Measurements from ENCODE around the gene KRT31. TPM values are rescaled to one million over a fixed set of nuclear protein-coding genes. Genes with fewer than 3 reads are reported as not detected.

The KRT31 gene
- total RNA-seq, 1 donor from 2014 or later: not detected

GRCh38 chr17:41444186-41444585, 46.8 kb upstream of the KRT31 start:
- H3K27ac Mint-ChIP-seq: no peak overlapping the region
- H3K4me3 Mint-ChIP-seq: no peak overlapping the region

GRCh38 chr17:41442739-41443138, 45.3 kb upstream of the KRT31 start:
- Histone ChIP-seq H3K9me3 (ENCODE audit: low read depth) (no peaks in the 10 kb centered on the region), H3K36me3 (no peaks in the 10 kb centered on the region), H3K4me1 (no peaks in the 10 kb centered on the region), H3K9ac (no peak overlapping the region), H3F3A (ENCODE audit: low read depth) (no peaks in the 10 kb centered on the region), H3K4me3 (no peak overlapping the region), H3K4me2 (no peak overlapping the region), H4K20me1 (ENCODE audit: low read depth) (no peaks in the 10 kb centered on the region), H2AFZ (replicated peaks) (no peak overlapping the region), H3K27ac (no peak overlapping the region), H3K27me3 (no peaks in the 10 kb centered on the region), H3K79me2 (ENCODE audit: low read depth) (no peaks in the 10 kb centered on the region)
- Mint-ChIP-seq H3K27me3 (ENCODE audit: insufficient read depth, low read depth) (peaks cover 3% of the 10 kb centered on the region), H3K9me3 (no peaks in the 10 kb centered on the region), H3K27ac (no peak overlapping the region), H3K36me3 (no peaks in the 10 kb centered on the region), H3K4me3 (no peak overlapping the region), H3K4me1 (no peaks in the 10 kb centered on the region)
- no peak for TF ChIP-seq EZH2phosphoT487 (IDR thresholded peaks at IDR 0.05)
- TF ChIP-seq CTCF (IDR thresholded peaks at IDR 0.05): no peak
- TF ChIP-seq EZH2 (IDR thresholded peaks at IDR 0.05): no peak
- DNase-seq (ENCODE audit: low spot score): no peak

More at GRCh38 chr17:41444186-41444585, 46.8 kb upstream of the KRT31 start:
- Mint-ChIP-seq H3K9me3 (peaks cover under 1% of the 10 kb centered on the region), H3K27me3 (ENCODE audit: insufficient read depth, low read depth) (peaks cover 3% of the 10 kb centered on the region), H3K4me1 (no peaks in the 10 kb centered on the region), H3K36me3 (no peaks in the 10 kb centered on the region)
- Histone ChIP-seq H3K4me2 (no peak overlapping the region), H3K4me1 (no peaks in the 10 kb centered on the region), H3K27ac (no peak overlapping the region), H4K20me1 (ENCODE audit: low read depth) (no peaks in the 10 kb centered on the region), H3F3A (ENCODE audit: low read depth) (no peaks in the 10 kb centered on the region), H3K9ac (no peak overlapping the region), H3K4me3 (no peak overlapping the region), H3K9me3 (ENCODE audit: low read depth) (no peaks in the 10 kb centered on the region), H3K79me2 (ENCODE audit: low read depth) (no peaks in the 10 kb centered on the region), H3K36me3 (no peaks in the 10 kb centered on the region), H2AFZ (replicated peaks) (no peak overlapping the region), H3K27me3 (no peaks in the 10 kb centered on the region)
- no peak for DNase-seq (ENCODE audit: low spot score)
- TF ChIP-seq EZH2 (IDR thresholded peaks at IDR 0.05): no peak
- TF ChIP-seq CTCF (IDR thresholded peaks at IDR 0.05): no peak
- no peak for TF ChIP-seq EZH2phosphoT487 (IDR thresholded peaks at IDR 0.05)

- no peak within 1 kb of the TSS for H3K27ac Mint-ChIP-seq
- no peaks in the 10 kb centered on the region for H3K27me3 ChIP-seq
These were observed 43.2 kb upstream of the KRT31 start, which contains the start of gene KRT38 for GRCh38 chr17:41440531-41441033. KRT38 (minus strand) TSS chr17:41440983; CDS start chr17:41440921, 62 bp downstream.

GRCh38 chr17:41439375-41439774, 42.0 kb upstream of the KRT31 start:
- Histone ChIP-seq H3K27ac (no peak overlapping the region), H2AFZ (replicated peaks) (no peak overlapping the region), H3K79me2 (ENCODE audit: low read depth) (no peaks in the 10 kb centered on the region), H4K20me1 (ENCODE audit: low read depth) (no peaks in the 10 kb centered on the region), H3K9me3 (ENCODE audit: low read depth) (no peaks in the 10 kb centered on the region), H3K27me3 (no peaks in the 10 kb centered on the region), H3K4me2 (no peak overlapping the region), H3K9ac (no peak overlapping the region), H3K36me3 (no peaks in the 10 kb centered on the region), H3K4me1 (no peaks in the 10 kb centered on the region), H3K4me3 (no peak overlapping the region), H3F3A (ENCODE audit: low read depth) (no peaks in the 10 kb centered on the region)
- H3K27me3 Mint-ChIP-seq (ENCODE audit: insufficient read depth, low read depth): peaks cover 3% of the 10 kb centered on the region
- H3K27ac Mint-ChIP-seq: no peak overlapping the region
- H3K4me3 Mint-ChIP-seq: no peak overlapping the region
- no peaks in the 10 kb centered on the region for H3K4me1 Mint-ChIP-seq
- H3K36me3 Mint-ChIP-seq: no peaks in the 10 kb centered on the region
- H3K9me3 Mint-ChIP-seq: no peaks in the 10 kb centered on the region
- DNase-seq (ENCODE audit: low spot score): no peak
- TF ChIP-seq EZH2 (IDR thresholded peaks at IDR 0.05) (no peak), CTCF (IDR thresholded peaks at IDR 0.05) (no peak), EZH2phosphoT487 (IDR thresholded peaks at IDR 0.05) (no peak)

More at GRCh38 chr17:41440531-41441033, 43.2 kb upstream of the KRT31 start, which contains the start of gene KRT38:
- Mint-ChIP-seq H3K4me1 (no peaks in the 10 kb centered on the region), H3K36me3 (no peaks in the 10 kb centered on the region), H3K4me3 (no peak within 1 kb of the TSS), H3K9me3 (no peaks in the 10 kb centered on the region), H3K27me3 (ENCODE audit: insufficient read depth, low read depth) (peaks cover 3% of the 10 kb centered on the region)
- H3K4me1 ChIP-seq: no peaks in the 10 kb centered on the region
- no peaks in the 10 kb centered on the region for H3F3A ChIP-seq (ENCODE audit: low read depth)
- H3K9ac ChIP-seq: no peak within 1 kb of the TSS
- TF ChIP-seq EZH2 (IDR thresholded peaks at IDR 0.05) (no peak), EZH2phosphoT487 (IDR thresholded peaks at IDR 0.05) (no peak)
- no peak within 1 kb of the TSS for H3K27ac ChIP-seq
- DNase-seq (ENCODE audit: low spot score): no peak
- no peaks in the 10 kb centered on the region for H4K20me1 ChIP-seq (ENCODE audit: low read depth)
- no peak within 1 kb of the TSS for H3K4me3 ChIP-seq
- H3K4me2 ChIP-seq: no peak within 1 kb of the TSS
- no peaks in the 10 kb centered on the region for H3K9me3 ChIP-seq (ENCODE audit: low read depth)
- H3K36me3 ChIP-seq: no peaks in the 10 kb centered on the region
- no peak within 1 kb of the TSS for H2AFZ ChIP-seq (replicated peaks)
- no peaks in the 10 kb centered on the region for H3K79me2 ChIP-seq (ENCODE audit: low read depth)

Data from neural progenitor cell (in vitro differentiated cells).